CD4-positive, alpha-beta T cell treated with Interleukin-17A for 1 hour (primary cell): ENCODE data around the gene PLXNA4.

Source experiments
- DNase-seq: peaks from one replicate; pipeline ENCODE4 v3.0.0-alpha.2; 2020

PLXNA4 gene

GRCh38 chr7:132250480-132251326, 325.6 kb downstream of the PLXNA4 start:
- DNase-seq: no peak

- no peak for DNase-seq
Observed at GRCh38 chr7:132249256-132249971, 326.9 kb downstream of the PLXNA4 start.

- no peak for DNase-seq
Observed at GRCh38 chr7:132248841-132249240, 327.4 kb downstream of the PLXNA4 start.

GRCh38 chr7:132247995-132248618, 328.2 kb downstream of the PLXNA4 start:
- no peak for DNase-seq

- no peak for DNase-seq
Observed at GRCh38 chr7:132246591-132246990, 329.7 kb downstream of the PLXNA4 start.

GRCh38 chr7:132245539-132245938, 330.7 kb downstream of the PLXNA4 start:
- DNase-seq: no peak

GRCh38 chr7:132244903-132245480, 331.3 kb downstream of the PLXNA4 start:
- no peak for DNase-seq

GRCh38 chr7:132243463-132243862, 332.8 kb downstream of the PLXNA4 start:
- no peak for DNase-seq

- DNase-seq: no peak
Observed at GRCh38 chr7:132243051-132243450, 333.2 kb downstream of the PLXNA4 start.

GRCh38 chr7:132242192-132242812, 334.0 kb downstream of the PLXNA4 start:
- DNase-seq: no peak

GRCh38 chr7:132240821-132241422, 335.3 kb downstream of the PLXNA4 start:
- DNase-seq: no peak

GRCh38 chr7:132240262-132240661, 336.0 kb downstream of the PLXNA4 start:
- no peak for DNase-seq

- DNase-seq: no peak
Observed at GRCh38 chr7:132239422-132239994, 336.8 kb downstream of the PLXNA4 start.

- DNase-seq: no peak
Observed at GRCh38 chr7:132234711-132235110, 341.6 kb downstream of the PLXNA4 start.

GRCh38 chr7:132232406-132232805, 343.9 kb downstream of the PLXNA4 start:
- DNase-seq: no peak

- DNase-seq: no peak
Observed at GRCh38 chr7:132230462-132230861, 345.8 kb downstream of the PLXNA4 start.

GRCh38 chr7:132228240-132228639, 348.0 kb downstream of the PLXNA4 start:
- DNase-seq: no peak

- no peak for DNase-seq
Observed at GRCh38 chr7:132226957-132227290, 349.3 kb downstream of the PLXNA4 start.

- DNase-seq: no peak
Observed at GRCh38 chr7:132226046-132226956, 350.0 kb downstream of the PLXNA4 start.

- DNase-seq: no peak
Observed at GRCh38 chr7:132225216-132226030, 350.8 kb downstream of the PLXNA4 start.
